Thyroid gland (tissue), 4 donors: ENCODE results near the gene TMEM145.

ENCODE experiments used
- CTCF ChIP-seq, 6 experiments: fragments of 200-600 bp in 3 of 6; fragments of 450-650 bp in 3 of 6; sonication (generic) in 3 of 6; IDR thresholded peaks; one replicate each; pipeline ENCODE4 v1.5.1; 2016 to 2019; ENCODE audit warnings: antibody characterized with exemption in 6 of 6, mild to moderate bottlenecking in 2 of 6, inconsistent platforms in 1 of 6, moderate library complexity in 1 of 6
- POLR2A ChIP-seq, 2 donors: fragments of 450-650 bp; IDR thresholded peaks; one replicate each; pipeline ENCODE4 v1.6.1; 2017; ENCODE audit warnings: antibody characterized with exemption in 2 of 2, mild to moderate bottlenecking in 2 of 2, moderate library complexity in 1 of 2

GRCh38 chr19:42271045-42271419 is 42.1 kb upstream of the TMEM145 start:
- TF ChIP-seq CTCF (IDR thresholded peaks at IDR 0.05) (no peak), POLR2A (IDR thresholded peaks at IDR 0.05) (no peak)
